HG03159 (cell line): ENCODE measurements around the gene MSL1.

ENCODE experiments used
- ATAC-seq: cut with Tn5 transposase; IDR thresholded peaks from one replicate; pipeline ENCODE4 v1.9.1; 2021; ENCODE audit warnings: mild to moderate bottlenecking, moderate library complexity; ENCODE audit not compliant: unreplicated experiment

The MSL1 gene

DNA sequence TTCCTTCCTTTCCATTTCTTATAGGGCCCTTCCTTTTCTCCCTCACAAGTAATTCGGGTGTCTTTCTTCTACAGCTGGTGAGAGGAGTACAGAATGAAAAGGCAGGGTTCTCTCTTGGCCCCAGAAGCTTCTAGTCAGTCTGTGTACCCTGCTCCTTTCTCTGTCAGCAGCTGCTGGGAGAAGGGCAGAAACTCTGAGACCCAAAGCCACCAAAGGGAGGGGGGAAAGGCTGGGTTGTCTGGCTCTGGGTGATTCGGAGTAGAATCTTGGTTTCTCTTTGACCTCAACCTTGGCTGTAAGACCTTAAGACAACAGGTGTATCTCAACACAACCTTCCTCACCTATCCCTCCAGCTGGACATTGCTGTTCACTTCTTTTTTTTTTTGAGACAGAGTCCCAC lies 18.1 kb upstream of the MSL1 start:
- no peak for ATAC-seq

DNA sequence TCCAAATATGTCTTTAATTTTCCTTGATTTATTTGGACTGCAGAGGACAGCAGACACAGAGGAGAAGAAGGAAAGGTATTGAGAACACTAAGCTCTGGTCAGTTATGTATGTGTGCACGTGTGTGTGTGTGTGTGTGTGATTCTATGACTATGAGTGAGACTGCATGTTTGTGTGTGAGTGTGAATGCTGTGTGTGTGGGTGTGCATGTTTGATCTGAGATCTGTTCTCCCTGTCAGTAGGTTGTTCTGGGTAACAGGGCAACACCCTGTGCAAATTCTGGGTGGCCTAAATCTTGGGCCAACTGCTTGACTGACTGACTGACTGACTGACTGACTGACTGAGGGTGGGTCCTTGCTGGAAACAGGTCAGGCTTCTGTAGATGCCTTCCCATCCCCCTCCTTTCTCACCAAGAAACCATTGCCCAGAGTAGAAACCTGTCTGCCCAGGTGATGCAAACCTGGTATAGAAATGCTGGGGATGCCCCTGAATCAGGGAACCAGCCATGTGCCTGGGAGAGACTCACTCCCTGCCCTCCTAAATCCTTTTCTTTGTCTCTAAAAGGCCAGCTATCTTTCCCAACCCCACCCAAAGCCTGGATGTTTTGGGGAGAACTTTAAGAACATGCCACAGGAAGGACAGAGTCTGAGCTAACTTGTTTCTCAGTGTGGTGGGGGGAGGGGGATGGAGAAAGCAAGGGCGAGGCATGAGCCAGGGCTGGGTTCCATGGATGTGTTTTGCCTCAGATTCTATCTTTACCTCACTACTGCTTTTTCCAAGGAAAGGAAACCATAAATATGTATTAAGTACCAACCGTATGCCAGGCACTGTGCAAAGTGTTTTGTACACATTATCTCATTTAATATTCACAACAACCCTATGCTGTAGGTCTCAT lies 16.9 kb upstream of the MSL1 start:
- ATAC-seq, result no peak

DNA sequence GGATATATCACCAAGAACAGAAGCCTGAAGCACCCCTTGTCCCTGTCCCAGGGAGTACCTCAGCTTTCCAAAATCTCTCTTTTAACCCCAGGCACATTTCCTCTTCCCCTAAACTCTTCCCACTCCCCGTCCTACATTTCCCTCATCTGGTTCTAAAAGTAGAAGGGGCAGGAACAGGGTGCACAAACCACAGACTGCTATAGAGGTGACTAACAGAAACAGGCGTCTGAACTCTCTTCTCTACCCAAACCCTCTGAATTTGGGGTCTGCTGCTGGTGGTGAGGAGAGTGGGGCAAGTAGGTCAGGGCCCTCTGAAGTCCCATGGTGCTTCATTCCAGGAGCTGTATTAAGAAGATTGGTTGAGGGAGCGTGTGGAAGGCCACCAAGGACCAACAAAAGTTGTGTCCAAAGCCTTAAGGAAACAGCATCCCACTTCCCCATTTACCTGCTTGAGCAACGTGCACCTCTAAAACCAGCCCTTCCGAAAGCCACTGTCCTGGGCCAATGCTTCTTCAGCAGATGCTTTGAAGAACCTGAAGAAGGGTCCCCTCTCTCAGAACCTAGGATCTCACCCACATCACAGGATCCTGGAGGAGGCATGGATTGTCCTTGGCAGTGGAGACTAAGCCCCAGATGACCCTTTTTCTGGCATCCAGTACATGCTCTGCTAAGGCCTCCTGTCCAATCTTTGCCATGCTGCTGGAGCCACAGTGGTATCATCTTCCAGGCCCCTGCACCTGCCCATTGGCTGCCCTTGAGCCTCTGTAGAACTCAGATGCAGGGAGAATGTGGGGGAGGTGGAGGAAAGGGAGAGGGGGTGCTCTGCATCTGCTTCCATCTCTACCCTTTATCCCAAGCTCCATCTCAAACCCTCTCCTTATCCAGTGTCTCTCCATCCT lies 15.7 kb upstream of the MSL1 start:
- no peak for ATAC-seq

DNA sequence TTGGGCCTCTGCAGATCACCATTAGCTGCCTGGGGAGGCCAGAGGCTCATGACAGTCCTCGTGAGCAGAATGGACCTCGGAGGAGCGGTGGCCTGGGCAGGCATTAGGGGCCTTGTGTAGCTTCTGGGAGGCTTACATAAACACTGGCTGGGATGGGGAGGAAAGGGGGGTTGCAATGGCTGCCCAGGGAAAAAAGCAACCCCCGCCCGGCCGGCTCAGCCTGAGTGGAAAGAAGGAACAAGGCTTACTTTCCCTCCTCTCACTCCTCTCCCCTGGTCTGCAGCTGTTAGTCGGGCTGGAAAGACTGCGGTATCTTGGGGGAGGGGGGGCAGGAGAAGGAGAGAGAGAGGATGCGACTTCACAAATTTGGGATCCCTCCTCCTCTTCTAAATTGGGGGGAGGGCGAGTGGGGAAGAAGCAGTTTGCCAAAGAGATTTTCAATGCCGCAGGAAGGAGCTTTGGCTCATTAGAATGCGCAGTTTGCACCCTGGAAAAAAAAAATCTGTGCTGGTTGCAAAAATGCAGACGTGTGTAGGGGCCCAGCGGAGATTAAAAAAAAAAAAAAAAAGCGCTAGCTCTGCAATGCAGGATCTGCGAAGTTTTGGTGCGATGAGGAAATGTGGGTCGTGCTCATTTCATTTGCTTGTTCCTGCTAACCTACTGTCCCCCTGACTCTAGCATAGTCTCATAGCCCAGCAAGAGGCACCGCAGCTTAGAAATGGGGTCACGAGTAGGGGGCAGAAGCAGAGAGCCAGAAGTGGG lies 14.8 kb upstream of the MSL1 start:
- no peak for ATAC-seq

DNA sequence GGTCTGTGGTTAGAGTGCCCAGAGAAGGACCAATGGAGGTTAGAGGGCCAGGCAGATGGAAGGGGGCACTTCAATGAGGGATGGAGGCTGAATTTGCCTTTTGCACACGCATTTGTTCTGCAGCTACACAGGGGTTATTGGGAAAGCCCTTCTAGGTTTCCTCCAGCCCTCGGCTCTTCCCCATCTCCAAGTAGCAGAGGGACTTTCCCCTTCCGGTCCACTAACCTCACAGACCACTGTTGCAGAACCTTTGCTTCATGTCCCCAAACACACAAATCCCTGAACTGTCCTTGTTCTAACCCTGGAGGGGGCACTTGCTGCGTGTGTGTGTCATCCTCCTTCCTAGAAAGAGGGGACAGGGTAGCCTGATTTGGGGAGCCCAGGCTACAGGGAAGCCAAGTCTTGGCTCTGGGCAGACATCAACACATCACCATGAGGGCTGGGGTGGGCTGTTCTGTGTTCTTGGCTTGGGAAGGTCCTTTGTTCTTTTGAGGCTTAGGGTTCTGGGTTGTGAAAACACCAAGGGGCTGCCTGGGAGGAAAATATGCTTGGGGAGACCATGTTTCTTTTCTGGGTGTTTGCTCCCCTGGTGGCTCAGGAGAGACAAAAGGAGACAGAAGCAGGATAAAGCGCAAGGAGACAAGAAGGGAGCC lies 14.1 kb upstream of the MSL1 start:
- ATAC-seq, result no peak

DNA sequence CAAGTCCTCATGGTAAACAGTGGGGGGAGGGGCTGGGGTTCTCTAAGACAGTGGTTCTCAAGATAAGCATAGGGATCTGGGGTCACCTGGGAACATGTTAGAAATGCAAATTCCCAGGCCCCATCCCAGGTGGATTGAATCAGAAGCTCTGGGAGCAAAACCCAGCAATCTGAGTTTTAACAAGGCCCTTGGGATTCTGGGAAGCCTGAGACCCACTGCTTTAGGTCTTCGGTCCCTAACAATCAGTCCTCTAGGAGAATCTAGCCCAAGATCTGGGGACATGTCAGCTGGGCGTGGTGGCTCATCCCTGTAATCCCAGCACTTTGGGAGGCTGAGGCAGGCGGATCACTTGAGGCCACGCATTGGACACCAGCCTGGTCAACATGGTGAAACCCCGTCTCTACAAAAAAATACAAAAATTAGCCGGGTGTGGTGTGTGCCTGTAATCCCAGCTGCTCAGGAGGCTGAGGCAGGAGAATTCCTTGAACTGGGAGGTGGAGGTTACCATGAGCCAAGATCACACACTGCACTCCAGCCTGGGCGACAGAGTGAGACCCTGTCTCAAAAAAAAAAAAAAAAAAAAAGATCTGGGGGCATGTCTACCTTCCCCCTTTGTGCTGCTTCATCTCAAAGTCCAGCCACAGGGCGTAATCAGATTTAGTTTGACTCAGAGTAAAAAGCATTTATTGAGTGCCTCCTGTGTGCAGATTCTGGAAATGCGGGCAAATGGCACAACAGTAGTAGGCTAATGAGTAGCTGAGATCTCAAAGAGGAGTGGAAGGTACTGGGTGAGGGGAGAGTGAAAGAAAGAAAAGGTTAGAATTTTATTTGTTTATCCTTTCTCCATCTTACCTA lies 12.6 kb upstream of the MSL1 start:
- ATAC-seq, result no peak

DNA sequence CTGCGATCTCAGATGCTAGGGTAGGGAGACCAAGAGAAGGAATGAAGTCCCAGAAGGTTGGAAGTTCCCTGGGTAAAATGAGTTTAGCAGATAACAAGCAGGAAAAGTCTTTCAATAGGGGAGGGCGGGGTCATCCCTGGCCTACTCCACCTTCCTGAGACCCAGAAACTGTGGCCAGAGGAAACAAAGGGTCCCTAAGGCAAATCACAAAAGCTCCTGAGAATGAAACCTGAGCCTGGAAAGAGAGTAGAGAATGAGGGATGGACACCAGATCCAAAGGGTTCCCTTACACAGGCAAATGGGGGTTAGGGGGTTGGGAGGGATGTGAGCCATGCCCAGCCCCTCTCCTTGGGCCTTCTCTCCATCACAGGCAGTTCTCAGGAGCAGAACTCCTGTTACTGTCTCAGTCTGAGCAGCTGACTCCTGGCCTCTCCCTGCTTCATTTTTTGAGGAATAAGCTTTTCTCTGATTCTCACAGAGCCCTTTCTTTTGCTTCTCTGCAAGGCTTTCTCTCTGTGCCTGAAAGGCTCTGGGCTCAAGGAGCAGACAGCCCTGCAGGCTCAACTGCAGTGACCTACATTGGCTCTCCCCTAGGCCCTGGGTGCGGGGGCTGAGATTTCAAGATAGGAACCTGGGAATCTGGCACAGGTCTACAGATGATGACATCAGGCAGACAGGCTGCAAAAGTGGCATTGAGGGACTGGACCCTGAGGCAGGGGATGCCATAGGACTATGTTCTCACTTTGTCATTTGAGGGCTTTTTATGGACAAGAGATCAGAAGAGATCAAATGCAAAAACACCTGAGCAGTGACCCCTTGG lies 11.5 kb upstream of the MSL1 start:
- ATAC-seq, result no peak

DNA sequence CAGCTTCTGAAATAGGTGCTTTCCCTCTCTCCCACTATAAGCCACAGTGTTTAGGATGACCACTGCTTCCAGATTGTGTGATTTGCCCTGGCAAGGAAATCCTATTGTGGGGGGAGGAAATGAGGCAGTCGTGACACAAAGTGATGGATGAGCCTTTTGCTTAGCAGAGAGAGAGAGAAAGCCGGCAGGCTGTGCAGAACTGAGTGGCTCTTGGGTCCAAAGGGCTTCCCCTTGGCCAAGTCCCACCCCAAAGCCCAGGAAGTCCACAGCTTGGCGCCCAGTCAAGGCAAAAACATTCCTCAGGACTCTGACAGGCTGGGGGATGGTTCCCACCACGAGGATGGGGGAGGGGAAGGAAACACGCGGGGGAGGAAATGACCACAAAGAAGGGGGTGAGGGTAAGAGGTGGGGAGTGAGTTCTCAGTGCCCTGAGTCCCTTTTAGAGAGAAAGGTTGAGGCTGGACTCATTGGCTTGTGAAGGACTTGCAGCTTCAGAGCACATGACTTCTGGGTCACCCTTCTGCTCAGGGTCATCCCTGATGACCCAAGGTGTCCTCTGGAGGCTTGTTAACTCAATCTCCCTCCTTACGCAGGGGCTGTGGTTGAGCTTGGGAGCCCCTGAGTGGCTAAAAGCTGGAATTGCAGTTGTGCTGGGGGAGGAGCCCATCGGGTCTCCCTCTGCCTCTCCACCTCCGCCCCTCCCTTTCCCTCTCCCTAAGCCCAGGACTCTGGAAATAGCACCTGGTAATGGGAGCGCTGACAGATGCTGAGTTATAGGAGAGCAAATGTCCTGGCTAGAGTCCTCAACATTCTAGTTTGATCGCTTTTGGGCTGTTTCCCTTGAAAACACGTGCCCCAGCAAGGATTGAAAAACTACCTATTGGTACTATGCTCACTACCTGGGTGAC lies 10.3 kb upstream of the MSL1 start:
- ATAC-seq, result no peak

DNA sequence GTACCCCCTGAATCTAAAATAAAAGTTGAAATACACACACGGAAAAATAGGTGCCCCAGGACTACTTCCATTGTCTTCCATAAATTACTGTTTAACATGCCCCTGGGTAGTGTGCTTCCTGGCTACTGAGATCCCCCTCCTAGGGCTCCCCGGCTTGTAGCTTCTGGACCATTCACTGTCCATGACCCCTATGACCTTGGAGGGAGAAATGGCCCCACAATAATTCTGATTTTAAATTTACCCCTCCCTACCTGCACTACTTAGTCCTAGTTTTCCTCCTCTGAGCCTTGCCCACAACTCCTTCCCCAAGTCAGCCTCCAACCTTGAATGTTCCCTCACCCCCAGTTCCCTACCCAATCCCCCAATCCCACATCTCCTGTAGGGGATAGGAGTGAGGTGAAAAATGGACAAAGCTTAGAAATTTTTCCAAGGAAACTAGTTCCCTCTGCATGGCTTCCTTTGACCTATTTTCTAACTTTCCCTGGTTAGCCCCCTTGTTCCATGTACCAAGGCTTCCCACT lies 9.5 kb upstream of the MSL1 start:
- ATAC-seq, result no peak

DNA sequence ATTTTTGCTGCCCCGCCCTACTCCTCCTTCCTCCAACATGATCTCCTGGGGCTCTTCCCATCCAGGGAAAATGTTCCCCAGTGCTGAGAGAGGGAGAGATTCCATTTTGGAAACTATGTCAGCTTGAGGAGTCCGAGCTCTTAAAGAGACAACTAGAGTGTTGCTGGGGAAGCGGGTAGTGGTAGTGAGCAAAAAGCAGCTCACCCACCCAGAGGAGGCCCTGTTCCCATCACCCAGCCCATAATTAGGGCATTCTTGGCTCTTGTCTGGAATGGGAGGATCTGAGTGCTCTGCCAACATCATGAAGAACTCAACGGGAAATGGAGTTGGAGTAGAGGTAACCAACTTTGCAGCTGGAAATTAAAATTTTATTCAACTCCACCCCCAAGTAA lies 9.1 kb upstream of the MSL1 start:
- no peak for ATAC-seq

DNA sequence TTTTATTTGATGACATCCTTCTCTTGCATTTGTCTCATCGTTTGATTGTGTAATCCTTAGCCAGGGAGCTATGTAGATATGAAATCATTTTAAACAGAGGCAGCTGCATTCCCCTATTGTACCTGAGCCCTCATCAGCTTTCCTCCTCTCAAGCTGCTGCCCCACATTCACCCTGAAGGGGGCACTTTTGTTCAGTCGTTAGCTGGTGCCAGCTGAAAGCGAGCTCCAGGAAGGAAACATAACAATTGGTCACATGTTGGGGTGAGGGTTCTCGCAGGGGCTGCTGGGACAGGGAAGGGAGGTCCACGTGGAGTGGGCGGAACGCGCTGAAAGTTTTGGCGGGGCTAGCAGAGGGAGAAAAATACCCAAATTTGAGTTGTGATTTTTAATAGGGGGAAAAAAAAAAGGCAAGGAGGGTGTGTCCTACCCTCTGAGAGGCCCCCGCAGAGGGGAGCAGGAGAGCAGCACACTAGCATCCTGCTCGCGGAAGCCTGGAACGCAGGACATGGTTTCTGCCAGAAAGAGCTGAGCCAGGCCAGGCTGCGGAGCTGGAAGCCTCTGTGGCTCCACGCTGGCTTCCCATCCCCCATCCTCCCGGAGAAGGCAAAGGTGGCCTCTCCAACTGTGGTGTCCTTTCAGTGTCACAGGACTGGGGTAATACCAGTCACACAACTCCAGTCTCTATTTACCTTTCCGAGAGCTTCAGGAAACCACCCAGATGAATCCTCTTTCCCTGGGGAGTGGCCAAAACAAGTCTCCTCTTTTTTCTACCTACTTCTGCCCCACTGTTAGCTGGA lies 8.5 kb upstream of the MSL1 start:
- peak; percentile 69 for ATAC-seq

DNA sequence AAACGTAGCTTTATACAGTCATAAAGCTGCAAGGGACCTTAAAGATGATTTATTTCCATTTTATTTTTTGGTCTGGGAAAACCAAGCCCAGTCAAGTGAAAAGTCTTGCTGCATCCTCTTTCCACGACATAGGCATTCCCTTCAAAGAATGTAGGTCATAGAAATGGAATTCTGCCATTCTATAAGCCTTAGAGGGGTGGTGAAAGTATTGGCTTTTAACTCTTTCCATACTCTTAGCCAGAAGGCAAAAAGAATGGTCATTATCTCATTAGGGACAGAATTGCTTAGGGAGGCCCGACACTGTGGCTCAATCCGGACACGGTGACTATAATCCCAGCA lies 7.9 kb upstream of the MSL1 start:
- ATAC-seq, result no peak

DNA sequence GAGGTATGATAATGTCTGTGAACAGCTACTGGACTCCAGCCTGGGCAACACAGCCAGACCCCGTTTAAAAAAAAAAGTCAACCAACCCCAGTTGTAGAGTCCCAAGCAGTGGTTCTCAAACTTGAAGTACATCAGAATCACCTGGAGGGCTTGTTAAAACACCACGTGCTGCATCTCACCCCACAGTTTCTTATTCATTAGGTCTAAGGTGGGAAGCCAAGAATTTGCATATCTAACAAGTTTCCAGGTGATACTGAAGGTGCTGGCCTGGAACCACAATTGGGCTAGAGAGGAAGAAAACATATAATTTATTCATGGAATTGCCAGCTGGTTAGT lies 6.7 kb upstream of the MSL1 start:
- no peak for ATAC-seq

DNA sequence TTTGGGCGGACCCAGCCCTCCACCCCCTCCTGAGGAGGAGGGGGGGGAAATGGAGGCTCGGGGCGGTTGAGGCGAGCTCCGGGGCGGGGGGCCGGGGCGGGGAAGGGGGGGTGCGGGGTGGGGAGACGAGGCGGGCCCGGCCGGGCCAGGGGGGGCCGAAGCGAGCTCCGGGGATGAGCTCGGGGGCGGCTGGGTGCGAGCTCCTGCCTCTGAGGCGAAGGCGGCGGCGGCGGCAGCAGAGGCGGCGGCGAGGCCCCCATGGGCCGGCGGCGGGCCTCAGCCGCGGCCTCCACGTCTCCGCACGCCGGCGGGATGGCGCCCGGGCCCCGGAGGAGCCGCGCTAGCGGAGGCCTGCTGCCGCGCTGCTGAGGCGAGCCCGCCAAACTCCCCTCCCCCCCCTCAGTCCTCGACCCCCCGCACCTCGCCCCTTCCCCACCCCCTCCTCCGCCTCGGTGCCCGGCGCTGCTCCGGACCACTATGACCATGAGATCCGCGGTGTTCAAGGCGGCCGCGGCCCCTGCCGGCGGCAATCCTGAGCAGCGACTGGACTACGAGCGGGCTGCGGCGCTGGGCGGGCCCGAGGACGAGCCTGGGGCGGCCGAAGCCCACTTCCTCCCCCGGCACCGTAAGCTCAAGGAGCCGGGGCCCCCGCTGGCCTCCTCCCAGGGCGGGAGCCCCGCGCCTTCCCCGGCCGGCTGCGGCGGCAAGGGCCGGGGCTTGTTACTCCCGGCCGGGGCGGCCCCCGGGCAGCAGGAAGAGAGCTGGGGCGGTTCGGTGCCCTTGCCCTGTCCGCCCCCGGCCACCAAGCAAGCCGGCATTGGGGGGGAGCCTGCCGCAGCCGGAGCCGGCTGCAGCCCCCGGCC lies 596 bp downstream of the MSL1 start:
- ATAC-seq, result peak; percentile 39

DNA sequence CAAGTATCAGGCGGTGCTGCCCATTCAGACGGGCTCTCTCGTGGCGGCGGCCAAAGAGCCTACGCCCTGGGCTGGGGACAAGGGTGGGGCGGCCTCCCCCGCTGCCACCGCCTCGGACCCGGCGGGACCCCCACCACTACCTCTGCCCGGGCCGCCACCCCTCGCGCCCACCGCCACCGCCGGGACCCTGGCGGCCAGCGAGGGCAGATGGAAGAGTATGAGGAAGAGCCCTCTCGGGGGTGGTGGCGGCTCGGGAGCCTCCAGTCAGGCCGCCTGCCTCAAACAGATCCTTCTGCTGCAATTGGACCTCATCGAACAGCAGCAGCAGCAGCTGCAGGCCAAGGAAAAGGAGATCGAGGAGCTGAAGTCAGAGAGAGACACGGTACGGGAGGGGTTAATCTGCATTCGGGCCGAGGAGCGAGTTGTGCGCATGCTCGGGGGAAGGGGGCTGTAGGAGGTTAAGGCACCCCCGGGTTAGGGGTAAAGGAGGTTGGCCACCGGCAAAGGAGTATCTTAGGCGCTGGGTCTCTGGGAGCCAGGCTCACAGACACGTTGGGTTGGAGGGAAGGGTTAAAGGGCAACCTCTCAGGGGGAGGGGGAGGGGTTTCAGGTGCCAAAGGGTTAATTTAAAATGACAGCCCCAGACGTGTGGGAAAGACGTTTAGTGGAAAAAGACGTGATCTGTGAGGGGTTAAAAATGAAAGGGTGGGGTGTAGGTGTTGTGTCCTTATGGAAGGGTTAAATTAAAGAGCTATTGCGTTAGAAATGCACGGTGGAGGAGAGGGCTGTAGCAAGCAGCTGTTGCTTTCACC lies 1.4 kb downstream of the MSL1 start:
- no peak for ATAC-seq

DNA sequence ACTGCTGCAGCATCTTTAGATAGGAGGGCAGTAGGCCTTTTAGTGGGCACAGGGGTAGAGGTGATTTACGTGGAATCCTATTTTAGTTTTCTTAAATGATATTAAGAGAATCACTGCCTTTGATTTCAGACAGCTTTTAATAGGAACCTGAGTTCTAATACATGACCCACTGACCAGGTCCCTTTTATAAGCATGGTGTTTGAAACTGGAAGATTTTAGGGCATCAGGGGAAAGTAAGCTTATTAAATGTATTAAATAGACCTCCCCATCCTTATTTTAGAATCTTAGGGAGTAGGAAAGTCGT lies 2.0 kb downstream of the MSL1 start:
- ATAC-seq, result no peak
